Loucy (cell line): ENCODE measurements around the gene PSMG3.

Source experiments
- H2AFZ ChIP-seq: fragments of 200-600 bp; sonication (generic); 2 replicates; pipeline ENCODE4 v1.6.0; 2016; ENCODE audit warnings: antibody characterized with exemption, mild to moderate bottlenecking, low read length, moderate library complexity
- H3F3A ChIP-seq: fragments of 200-600 bp; 2 replicates; pipeline ENCODE4 v1.6.0; 2016; ENCODE audit warnings: antibody characterized with exemption, low read depth, mild to moderate bottlenecking
- H3K27me3 ChIP-seq: fragments of 200-600 bp; sonication (generic); 2 replicates; pipeline ENCODE4 v1.6.1; 2014; ENCODE audit warnings: low read length, mild to moderate bottlenecking; ENCODE audit not compliant: insufficient read depth, poor library complexity, severe bottlenecking
- H3K36me3 ChIP-seq: fragments of 200-600 bp; sonication (generic); 2 replicates; pipeline ENCODE4 v1.6.1; 2016; ENCODE audit warnings: low read length; ENCODE audit not compliant: insufficient read depth
- H3K4me1 ChIP-seq: fragments of 200-600 bp; sonication (generic); 2 replicates; pipeline ENCODE4 v1.5.1; 2014; ENCODE audit warnings: low read length, mild to moderate bottlenecking; ENCODE audit not compliant: insufficient read depth, poor library complexity, severe bottlenecking
- H3K4me2 ChIP-seq: fragments of 200-600 bp; sonication (generic); 2 replicates; pipeline ENCODE4 v1.6.0; 2014; ENCODE audit warnings: antibody characterized with exemption, low read length, low read depth, mild to moderate bottlenecking; ENCODE audit not compliant: poor library complexity, severe bottlenecking
- H3K4me3 ChIP-seq: fragments of 200-600 bp; sonication (generic); 2 replicates; pipeline ENCODE4 v1.5.1; 2014; ENCODE audit warnings: low read length, mild to moderate bottlenecking, mixed read lengths; ENCODE audit not compliant: poor library complexity, severe bottlenecking
- H3K79me2 ChIP-seq: fragments of 200-600 bp; sonication (generic); 2 replicates; pipeline ENCODE4 v1.6.1; 2014; ENCODE audit warnings: low read length; ENCODE audit not compliant: insufficient read depth
- H3K9ac ChIP-seq: fragments of 200-600 bp; sonication (generic); 2 replicates; pipeline ENCODE4 v1.6.0; 2014; ENCODE audit warnings: mild to moderate bottlenecking, low read depth, low read length, moderate library complexity; ENCODE audit not compliant: poor library complexity, severe bottlenecking
- H3K9me2 ChIP-seq: fragments of 200-600 bp; sonication (generic); replicated peaks from 2 replicates; pipeline ENCODE4 v1.6.1; 2016; ENCODE audit warnings: low read depth, low read length, mixed read lengths
- H3K9me3 ChIP-seq: fragments of 200-600 bp; sonication (generic); 2 replicates; pipeline ENCODE4 v1.6.1; 2014; ENCODE audit warnings: mild to moderate bottlenecking, antibody characterized with exemption, low read length, low read depth; ENCODE audit not compliant: insufficient read depth
- H4K20me1 ChIP-seq: fragments of 200-600 bp; sonication (generic); 2 replicates; pipeline ENCODE4 v1.6.0; 2014; ENCODE audit warnings: antibody characterized with exemption, low read length, mild to moderate bottlenecking; ENCODE audit not compliant: insufficient read depth, poor library complexity, severe bottlenecking
- CTCF ChIP-seq: fragments of 200-600 bp; sonication (generic); conservative IDR thresholded peaks from 2 replicates; pipeline ENCODE4 v1.5.1; 2014; ENCODE audit warnings: mild to moderate bottlenecking, antibody characterized with exemption, low read length
- EZH2phosphoT487 ChIP-seq: fragments of 200-600 bp; IDR thresholded peaks from 2 replicates; pipeline ENCODE4 v1.6.1; 2018; ENCODE audit warnings: antibody characterized with exemption, mild to moderate bottlenecking, moderate library complexity, borderline replicate concordance

Gene PSMG3

GRCh38 chr7:1544896-1545416, 24.9 kb downstream of the PSMG3 start:
- no peak overlapping the region for H3K9ac ChIP-seq
- no peak overlapping the region for H3K4me2 ChIP-seq
- no peaks in the 10 kb centered on the region for H3K27me3 ChIP-seq
- no peaks in the 10 kb centered on the region for H3K9me3 ChIP-seq
- no peaks in the 10 kb centered on the region; the same call in 1 of the 2 replicates for H3K79me2 ChIP-seq
- no peak overlapping the region for H2AFZ ChIP-seq
- H4K20me1 ChIP-seq, result peaks cover 6% of the 10 kb centered on the region
- no peaks in the 10 kb centered on the region for H3F3A ChIP-seq
- H3K36me3 ChIP-seq, result peaks cover 41% of the 10 kb centered on the region; the same call in 1 of the 2 replicates
- no peaks in the 10 kb centered on the region for H3K9me2 ChIP-seq
- no peak for TF ChIP-seq CTCF
- TF ChIP-seq EZH2phosphoT487, result no peak
- no peak overlapping the region for H3K4me3 ChIP-seq
- H3K4me1 ChIP-seq, result no peaks in the 10 kb centered on the region

DNA sequence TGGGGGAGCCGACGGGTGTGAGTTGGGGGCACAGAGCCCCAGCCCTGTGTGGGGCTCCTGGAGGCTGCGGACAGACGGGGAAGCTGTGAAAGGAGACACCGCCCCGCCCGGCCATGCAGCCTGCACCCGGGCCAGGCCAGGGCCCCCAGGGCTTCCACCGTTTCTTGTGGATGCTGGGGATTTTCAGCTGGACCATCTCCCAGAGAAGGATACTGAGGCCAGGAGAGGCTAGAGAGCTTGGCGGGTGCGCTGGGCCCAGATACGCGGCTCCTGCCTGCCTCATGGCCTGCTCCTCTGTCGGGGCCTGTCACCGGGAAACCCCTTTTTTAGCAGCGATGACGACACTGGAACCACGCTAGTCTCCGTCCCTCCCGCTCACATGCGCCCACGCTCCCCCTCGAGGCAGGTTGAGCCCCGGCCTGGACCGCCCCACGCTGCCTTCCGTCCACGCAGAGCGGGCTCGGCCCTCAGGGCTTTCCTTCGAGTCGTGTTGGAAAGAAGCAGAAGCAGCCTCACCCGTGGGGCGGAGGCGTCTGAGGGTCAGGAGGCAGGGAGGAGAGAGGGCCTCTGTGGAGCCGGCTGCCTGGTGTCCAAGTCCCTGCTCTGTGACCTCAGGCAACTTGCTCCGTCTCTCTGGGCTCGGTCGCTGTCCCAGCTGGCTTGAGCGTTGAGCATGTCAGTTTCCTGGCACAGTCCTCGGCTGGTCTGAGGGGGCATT, 25.5 kb downstream of the PSMG3 start:
- H3K4me3 ChIP-seq, result no peak overlapping the region

DNA sequence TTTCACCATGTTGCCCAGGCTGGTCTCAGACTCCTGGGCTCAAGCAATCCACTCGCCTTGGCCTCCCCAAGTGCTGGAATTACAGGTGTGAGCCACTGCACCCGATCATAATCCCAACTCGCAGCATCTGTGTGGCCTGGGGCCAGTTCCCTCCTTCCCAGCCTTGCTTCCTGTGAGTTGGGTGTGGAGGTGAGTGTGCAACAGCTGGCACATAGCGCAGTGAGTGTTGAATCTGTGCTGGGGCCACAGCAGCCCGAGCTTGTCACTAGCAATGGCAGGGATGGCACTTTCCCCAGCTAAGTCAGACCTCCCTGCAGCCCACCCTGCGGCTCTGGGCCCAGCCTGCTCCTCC, 26.0 kb downstream of the PSMG3 start:
- Histone ChIP-seq H3K4me3 (no peak overlapping the region), H3K4me1 (no peaks in the 10 kb centered on the region), H3K79me2 (peaks cover 11% of the 10 kb centered on the region; the same call in 1 of the 2 replicates), H3F3A (no peaks in the 10 kb centered on the region), H3K27me3 (no peaks in the 10 kb centered on the region), H3K9me2 (no peaks in the 10 kb centered on the region), H2AFZ (no peak overlapping the region), H4K20me1 (peaks cover 15% of the 10 kb centered on the region), H3K36me3 (peaks cover 53% of the 10 kb centered on the region; the same call in 1 of the 2 replicates), H3K4me2 (no peak overlapping the region), H3K9me3 (no peaks in the 10 kb centered on the region), H3K9ac (no peak overlapping the region)
- no peak for TF ChIP-seq EZH2phosphoT487
- no peak for TF ChIP-seq CTCF

More for the DNA sequence above, 25.5 kb downstream of the PSMG3 start:
- H4K20me1 ChIP-seq, result peaks cover 10% of the 10 kb centered on the region
- peaks cover 47% of the 10 kb centered on the region; the same call in 1 of the 2 replicates for H3K36me3 ChIP-seq
- H3K4me1 ChIP-seq, result no peaks in the 10 kb centered on the region
- H3K79me2 ChIP-seq, result peaks cover 6% of the 10 kb centered on the region; the same call in 1 of the 2 replicates
- H3K9ac ChIP-seq, result no peak overlapping the region
- no peak overlapping the region for H2AFZ ChIP-seq
- H3K9me3 ChIP-seq, result no peaks in the 10 kb centered on the region
- no peak overlapping the region for H3K4me2 ChIP-seq
- H3K27me3 ChIP-seq, result no peaks in the 10 kb centered on the region
- no peak for TF ChIP-seq EZH2phosphoT487
- H3F3A ChIP-seq, result no peaks in the 10 kb centered on the region
- H3K9me2 ChIP-seq, result no peaks in the 10 kb centered on the region
